Measurements from ENCODE around the gene CLPX.
"Not testable (repeated sequence)": the region's sequence is repeated elsewhere in the genome, so short reads cannot be mapped to it uniquely, and the experiment has no call there.

The CLPX gene

GRCh38 chr15:65184868-65185717 is at the start of gene CLPX:
CLPX (minus strand) TSS chr15:65185342; CDS start chr15:65185153, 189 bp downstream.
- Histone ChIP-seq H3K27me3 (ENCODE audit: low read depth) (no peaks in the 10 kb centered on the region), H3K36me3 (replicated peaks) (peaks cover 6% of the 10 kb centered on the region), H3K4me1 (peaks cover 25% of the 10 kb centered on the region), H3K9me3 (no peaks in the 10 kb centered on the region), H3K4me3 (peak within 1 kb of the TSS; percentile 91)
- in situ Hi-C loops (cut with MboI; ENCODE audit: low sequenced_read_pairs): no loop called here
- DNase-seq (ENCODE audit: low spot score in 2 of 2): peak; percentile 99 to 100

GRCh38 chr15:65233696-65234095 is 48.6 kb upstream of the CLPX start:
- in situ Hi-C loops (cut with MboI; ENCODE audit: low sequenced_read_pairs): no loop called here
- H3K36me3 ChIP-seq (replicated peaks): no peaks in the 10 kb centered on the region
- H3K4me1 ChIP-seq: peaks cover 13% of the 10 kb centered on the region
- H3K27me3 ChIP-seq (ENCODE audit: low read depth): no peaks in the 10 kb centered on the region
- H3K9me3 ChIP-seq: no peaks in the 10 kb centered on the region
- no peak for DNase-seq (ENCODE audit: low spot score in 2 of 2)
- H3K4me3 ChIP-seq: no peak overlapping the region

- DNase-seq (ENCODE audit: low spot score in 2 of 2): no peak
- H3K4me3 ChIP-seq: no peak overlapping the region
Measured at GRCh38 chr15:65232520-65232919, 47.4 kb upstream of the CLPX start.

GRCh38 chr15:65231306-65231705 is 46.2 kb upstream of the CLPX start:
- in situ Hi-C loops (cut with MboI; ENCODE audit: low sequenced_read_pairs): no loop called here
- H3K9me3 ChIP-seq: no peaks in the 10 kb centered on the region
- no peak overlapping the region for H3K4me3 ChIP-seq
- no peaks in the 10 kb centered on the region for H3K27me3 ChIP-seq (ENCODE audit: low read depth)
- no peak for DNase-seq (ENCODE audit: low spot score in 2 of 2)
- peaks cover 30% of the 10 kb centered on the region for H3K4me1 ChIP-seq
- no peaks in the 10 kb centered on the region for H3K36me3 ChIP-seq (replicated peaks)

More at GRCh38 chr15:65232520-65232919, 47.4 kb upstream of the CLPX start:
- no peaks in the 10 kb centered on the region for H3K36me3 ChIP-seq (replicated peaks)
- H3K4me1 ChIP-seq: peaks cover 24% of the 10 kb centered on the region
- no peaks in the 10 kb centered on the region for H3K9me3 ChIP-seq
- no peaks in the 10 kb centered on the region for H3K27me3 ChIP-seq (ENCODE audit: low read depth)
- in situ Hi-C loops (cut with MboI; ENCODE audit: low sequenced_read_pairs): no loop called here

GRCh38 chr15:65226901-65227300 is 41.8 kb upstream of the CLPX start:
- peak in 1 of 2 experiments; percentile 91 for DNase-seq (ENCODE audit: low spot score in 2 of 2)
- H3K4me3 ChIP-seq; H3K9me3 ChIP-seq; H3K36me3 ChIP-seq (replicated peaks); in situ Hi-C loops (cut with MboI; ENCODE audit: low sequenced_read_pairs); H3K27me3 ChIP-seq (ENCODE audit: low read depth): not testable (repeated sequence)
- H3K4me1 ChIP-seq: peaks cover 38% of the 10 kb centered on the region

GRCh38 chr15:65226221-65226620 is 41.1 kb upstream of the CLPX start:
- DNase-seq (ENCODE audit: low spot score in 2 of 2): peak; percentile 46 to 50
- Histone ChIP-seq H3K4me3 (peak overlapping the region; percentile 17), H3K27me3 (ENCODE audit: low read depth) (no peaks in the 10 kb centered on the region), H3K4me1 (peaks cover 35% of the 10 kb centered on the region), H3K36me3 (replicated peaks) (no peaks in the 10 kb centered on the region), H3K9me3 (no peaks in the 10 kb centered on the region)
- in situ Hi-C loops (cut with MboI; ENCODE audit: low sequenced_read_pairs): no loop called here

GRCh38 chr15:65223996-65224395 is 38.9 kb upstream of the CLPX start:
- in situ Hi-C loops (cut with MboI; ENCODE audit: low sequenced_read_pairs): no loop called here
- DNase-seq (ENCODE audit: low spot score in 2 of 2): no peak
- H3K9me3 ChIP-seq: no peaks in the 10 kb centered on the region

GRCh38 chr15:65222891-65223290 is 37.7 kb upstream of the CLPX start:
- Histone ChIP-seq H3K27me3 (ENCODE audit: low read depth) (no peaks in the 10 kb centered on the region), H3K4me1 (peaks cover 21% of the 10 kb centered on the region), H3K9me3 (no peaks in the 10 kb centered on the region), H3K4me3 (no peak overlapping the region), H3K36me3 (replicated peaks) (no peaks in the 10 kb centered on the region)
- in situ Hi-C loops (cut with MboI; ENCODE audit: low sequenced_read_pairs): no loop called here
- DNase-seq (ENCODE audit: low spot score in 2 of 2): no peak

More at GRCh38 chr15:65223996-65224395, 38.9 kb upstream of the CLPX start:
- Histone ChIP-seq H3K36me3 (replicated peaks) (no peaks in the 10 kb centered on the region), H3K4me1 (peaks cover 32% of the 10 kb centered on the region), H3K27me3 (ENCODE audit: low read depth) (no peaks in the 10 kb centered on the region), H3K4me3 (no peak overlapping the region)

GRCh38 chr15:65221697-65222096 is 36.6 kb upstream of the CLPX start:
- DNase-seq (ENCODE audit: low spot score in 2 of 2): no peak
- Histone ChIP-seq H3K9me3 (no peaks in the 10 kb centered on the region), H3K4me3 (no peak overlapping the region), H3K36me3 (replicated peaks) (no peaks in the 10 kb centered on the region), H3K27me3 (ENCODE audit: low read depth) (no peaks in the 10 kb centered on the region), H3K4me1 (peaks cover 14% of the 10 kb centered on the region)
- in situ Hi-C loops (cut with MboI; ENCODE audit: low sequenced_read_pairs): no loop called here

GRCh38 chr15:65219137-65219536 is 34.0 kb upstream of the CLPX start:
- H3K4me3 ChIP-seq: no peak overlapping the region
- H3K9me3 ChIP-seq: no peaks in the 10 kb centered on the region
- no peaks in the 10 kb centered on the region for H3K36me3 ChIP-seq (replicated peaks)
- DNase-seq (ENCODE audit: low spot score in 2 of 2): no peak
- in situ Hi-C loops (cut with MboI; ENCODE audit: low sequenced_read_pairs): no loop called here
- no peaks in the 10 kb centered on the region for H3K27me3 ChIP-seq (ENCODE audit: low read depth)
- peaks cover 7% of the 10 kb centered on the region for H3K4me1 ChIP-seq

- H3K9me3 ChIP-seq: no peaks in the 10 kb centered on the region
- H3K4me3 ChIP-seq: no peak overlapping the region
- no peaks in the 10 kb centered on the region for H3K27me3 ChIP-seq (ENCODE audit: low read depth)
- DNase-seq (ENCODE audit: low spot score in 2 of 2): no peak
- no peaks in the 10 kb centered on the region for H3K36me3 ChIP-seq (replicated peaks)
- in situ Hi-C loops (cut with MboI; ENCODE audit: low sequenced_read_pairs): no loop called here
- peaks cover 7% of the 10 kb centered on the region for H3K4me1 ChIP-seq
Measured at GRCh38 chr15:65217526-65218482, 32.7 kb upstream of the CLPX start.

- Histone ChIP-seq H3K4me1 (peaks cover 13% of the 10 kb centered on the region), H3K4me3 (no peak overlapping the region), H3K9me3 (no peaks in the 10 kb centered on the region), H3K36me3 (replicated peaks) (no peaks in the 10 kb centered on the region), H3K27me3 (ENCODE audit: low read depth) (no peaks in the 10 kb centered on the region)
- no peak for DNase-seq (ENCODE audit: low spot score in 2 of 2)
- in situ Hi-C loops (cut with MboI; ENCODE audit: low sequenced_read_pairs): no loop called here
Measured at GRCh38 chr15:65215496-65215895, 30.4 kb upstream of the CLPX start.

- no peaks in the 10 kb centered on the region for H3K9me3 ChIP-seq
- no peak for DNase-seq (ENCODE audit: low spot score in 2 of 2)
- no peak overlapping the region for H3K4me3 ChIP-seq
- in situ Hi-C loops (cut with MboI; ENCODE audit: low sequenced_read_pairs): no loop called here
- H3K27me3 ChIP-seq (ENCODE audit: low read depth): no peaks in the 10 kb centered on the region
- H3K36me3 ChIP-seq (replicated peaks): no peaks in the 10 kb centered on the region
- H3K4me1 ChIP-seq: peaks cover 13% of the 10 kb centered on the region
Measured at GRCh38 chr15:65214010-65214409, 28.9 kb upstream of the CLPX start.

- no peak for DNase-seq (ENCODE audit: low spot score in 2 of 2)
- in situ Hi-C loops (cut with MboI; ENCODE audit: low sequenced_read_pairs): no loop called here
- Histone ChIP-seq H3K27me3 (ENCODE audit: low read depth) (no peaks in the 10 kb centered on the region), H3K9me3 (no peaks in the 10 kb centered on the region), H3K4me3 (no peak overlapping the region), H3K36me3 (replicated peaks) (no peaks in the 10 kb centered on the region), H3K4me1 (peaks cover 18% of the 10 kb centered on the region)
Measured at GRCh38 chr15:65213241-65213640, 28.1 kb upstream of the CLPX start.

Measured in HAP-1 (cell line).